Measurements from ENCODE around the gene CCL17.

GRCh38 chr16:57427824-57428223, 23.3 kb downstream of the CCL17 start:
- no peak for TF ChIP-seq CTCF (IDR thresholded peaks at IDR 0.05)
- TF ChIP-seq POLR2A (IDR thresholded peaks at IDR 0.05): no peak
- TF ChIP-seq POLR2AphosphoS5 (IDR thresholded peaks at IDR 0.05; ENCODE audit: insufficient read depth in 1 of 2, low read depth in 1 of 2): no peak

Measured in vagina (tissue), 2 donors.